Keratinocyte (primary cell): ENCODE measurements around the gene TTI1. TPM values are rescaled to one million over a fixed set of nuclear protein-coding genes. Genes with fewer than 3 reads are reported as not detected.

Experiments used
- DNase-seq: peaks from one replicate; pipeline ENCODE4 v3.0.0-alpha.2; 2011; ENCODE audit warnings: low read depth, missing footprints, low spot score
- FAIRE-seq: peaks from 2 replicates; lab custom pipeline; 2011; peaks lifted over from hg19 to GRCh38; lab: Jason Lieb, UNC
- H2AFZ ChIP-seq: 2 replicates; pipeline ENCODE4 v1.6.0; 2012; ENCODE audit warnings: low read length, control low read depth, inconsistent platforms; ENCODE audit not compliant: control insufficient read depth
- H3K27ac ChIP-seq: 2 replicates; pipeline ENCODE4 v1.5.1; 2011; ENCODE audit warnings: low read length; ENCODE audit not compliant: control insufficient read depth, insufficient read depth
- H3K27me3 ChIP-seq: 3 replicates; pipeline ENCODE4 v1.6.0; 2011; ENCODE audit warnings: low read length; ENCODE audit not compliant: control insufficient read depth, insufficient read depth; ENCODE audit errors: extremely low read depth
- H3K36me3 ChIP-seq, 2 experiments: 2 replicates in 1 of 2; 3 replicates in 1 of 2; pipeline ENCODE4 v1.5.1; 2011; ENCODE audit warnings: low read length in 2 of 2, mild to moderate bottlenecking in 1 of 2; ENCODE audit not compliant: control insufficient read depth in 2 of 2, insufficient read depth in 2 of 2; ENCODE audit errors: extremely low read depth in 1 of 2
- H3K4me1 ChIP-seq: 3 replicates; pipeline ENCODE4 v1.5.1; 2011; ENCODE audit warnings: low read length; ENCODE audit not compliant: control insufficient read depth, insufficient read depth; ENCODE audit errors: extremely low read depth
- H3K4me2 ChIP-seq: 3 replicates; pipeline ENCODE4 v1.6.0; 2011; ENCODE audit warnings: low read depth, low read length; ENCODE audit not compliant: control insufficient read depth, insufficient read depth; ENCODE audit errors: extremely low read depth
- H3K4me3 ChIP-seq, 3 experiments: fragments of 200-600 bp in 1 of 3; sonication (generic) in 1 of 3; 2 replicates in 2 of 3; 3 replicates in 1 of 3; pipeline ENCODE4 v1.5.1; 2011 to 2016; ENCODE audit warnings: low read length in 3 of 3, mild to moderate bottlenecking in 3 of 3, control low read depth in 2 of 3, inconsistent platforms in 1 of 3, low read depth in 1 of 3, mixed read lengths in 1 of 3, mixed run types in 1 of 3, moderate library complexity in 1 of 3; ENCODE audit not compliant: control insufficient read depth in 2 of 3, insufficient read depth in 2 of 3; ENCODE audit errors: extremely low read depth in 1 of 3
- H3K79me2 ChIP-seq: 2 replicates; pipeline ENCODE4 v1.6.0; 2012; ENCODE audit warnings: low read length; ENCODE audit not compliant: control insufficient read depth, insufficient read depth
- H3K9ac ChIP-seq: 3 replicates; pipeline ENCODE4 v1.6.0; 2011; ENCODE audit warnings: low read length; ENCODE audit not compliant: control insufficient read depth, insufficient read depth; ENCODE audit errors: extremely low read depth
- H3K9me1 ChIP-seq: 3 replicates; pipeline ENCODE4 v1.6.0; 2011; ENCODE audit warnings: low read length; ENCODE audit not compliant: control insufficient read depth, insufficient read depth; ENCODE audit errors: extremely low read depth
- H3K9me3 ChIP-seq: 2 replicates; pipeline ENCODE4 v1.5.1; 2012; ENCODE audit warnings: low read depth, low read length; ENCODE audit not compliant: control insufficient read depth
- H4K20me1 ChIP-seq: 3 replicates; pipeline ENCODE4 v1.6.0; 2011; ENCODE audit warnings: low read length; ENCODE audit not compliant: control insufficient read depth, insufficient read depth; ENCODE audit errors: extremely low read depth
- CTCF ChIP-seq, 3 experiments: IDR thresholded peaks in 1 of 3; conservative IDR thresholded peaks in 1 of 3; optimal IDR thresholded peaks in 1 of 3; 2 replicates in 2 of 3; 3 replicates in 1 of 3; pipeline versions ENCODE3 to v1.5.1; 2011; ENCODE audit warnings: low read length in 3 of 3, mild to moderate bottlenecking in 3 of 3, moderate library complexity in 2 of 3, control low read depth in 1 of 3, inconsistent platforms in 1 of 3; ENCODE audit not compliant: insufficient read depth in 2 of 3; ENCODE audit errors: extremely low read depth in 1 of 3
- EZH2 ChIP-seq: IDR thresholded peaks from one replicate; pipeline ENCODE4 v1.6.1; 2012; ENCODE audit warnings: inconsistent platforms, mild to moderate bottlenecking, low read length, moderate library complexity
- dilution Hi-C: fragments of 300-500 bp; cut with MboI; formaldehyde crosslinking; loops from one replicate; pipeline ENCODE4 v1.7.0; 2020; ENCODE audit warnings: low sequenced_read_pairs; ENCODE audit not compliant: extremely low pct_ligation_motif_present
- polyA minus RNA-seq, 3 experiments: library from RNA; depleted of rRNA, polyadenylated mRNA; stranded (reverse); fragments of >200 nt; gene quantifications; 1 replicate in 1 of 3; 2 replicates in 1 of 3; 3 replicates in 1 of 3; pipeline ENCODE4 v1.2.3, GENCODE V29; 2011
- polyA plus RNA-seq, 5 experiments: library from polyadenylated mRNA; depleted of rRNA in 3 of 5; stranded (reverse) in 3 of 5; stranded (forward) in 1 of 5; unstranded in 1 of 5; fragments of >200 nt; gene quantifications; 1 replicate in 1 of 5; 2 replicates in 3 of 5; 3 replicates in 1 of 5; pipeline versions ENCODE4 v1.2.1 to v1.2.3, GENCODE V29; 2011 to 2012; ENCODE audit warnings: missing spikeins in 2 of 5, low read depth in 1 of 5, low replicate concordance in 1 of 5

The TTI1 gene
- 10.3 to 16.7 TPM (median 13.5 TPM) in 3 replicates for polyA plus RNA-seq
- polyA plus RNA-seq (2011; ENCODE audit: low read depth): 3.0 TPM
- 6.0 and 9.2 TPM in 2 replicates for polyA plus RNA-seq (2011; cell fraction: cytosol; rRNA removed)
- polyA plus RNA-seq (2011; cell fraction: nucleus; rRNA removed): 16.5 and 18.2 TPM in 2 replicates
- polyA plus RNA-seq (2012; ENCODE audit: low replicate concordance): 7.9 and 11.7 TPM in 2 replicates
- 23.9 to 34.2 TPM (median 29.3 TPM) in 3 replicates for polyA minus RNA-seq
- 10.7 TPM for polyA minus RNA-seq (2011; cell fraction: cytosol; rRNA and poly(A)+ RNA removed)
- 16.0 and 33.0 TPM in 2 replicates for polyA minus RNA-seq (2011; cell fraction: nucleus; rRNA and poly(A)+ RNA removed)

- Histone ChIP-seq H3K9ac (peak within 1 kb of the TSS; percentile 98), H3K4me3 (peak within 1 kb of the TSS; percentile 93 to 97 (median 95)), H3K27ac (peak within 1 kb of the TSS; percentile 93), H3K79me2 (peaks cover 89% of the 10 kb centered on the region), H2AFZ (peak within 1 kb of the TSS; percentile 91), H3K4me2 (peak within 1 kb of the TSS; percentile 99), H3K4me1 (peaks cover 17% of the 10 kb centered on the region), H3K9me1 (no peaks in the 10 kb centered on the region), H3K9me3 (no peaks in the 10 kb centered on the region), H4K20me1 (no peaks in the 10 kb centered on the region), H3K36me3 (peaks cover 5 to 8% of the 10 kb centered on the region in 2 experiments), H3K27me3 (no peaks in the 10 kb centered on the region)
- dilution Hi-C loops: no loop called here
- TF ChIP-seq EZH2 (no peak), CTCF (optimal IDR thresholded peaks at IDR 0.05 in 1 of 3, IDR thresholded peaks at IDR 0.05 in 1 of 3, conservative IDR thresholded peaks at IDR 0.05 in 1 of 3; ENCODE audit: extremely low read depth in 1 of 3, insufficient read depth in 2 of 3, low read length in 3 of 3) (no peak)
- FAIRE-seq: peak; percentile 49
- no peak for DNase-seq
Measured at GRCh38 chr20:38033330-38034107, at the start of gene TTI1, which contains the start of gene RPRD1B. Gene TTI1 (minus strand): TSS chr20:38033456. CDS start chr20:38013816, 19,640 bp downstream. Gene RPRD1B (plus strand): TSS chr20:38033746. CDS start chr20:38033948, 202 bp downstream.

GRCh38 chr20:38082894-38083293 lies 49.6 kb upstream of the TTI1 start:
- no peak for FAIRE-seq
- Histone ChIP-seq H3K4me2 (no peak overlapping the region), H3K9me1 (no peaks in the 10 kb centered on the region), H3K4me3 (no peak overlapping the region), H3K9ac (no peak overlapping the region), H3K79me2 (peaks cover 14% of the 10 kb centered on the region), H3K4me1 (no peaks in the 10 kb centered on the region), H3K27ac (no peak overlapping the region), H4K20me1 (no peaks in the 10 kb centered on the region), H2AFZ (no peak overlapping the region), H3K9me3 (no peaks in the 10 kb centered on the region), H3K27me3 (no peaks in the 10 kb centered on the region), H3K36me3 (peaks cover 11 to 21% of the 10 kb centered on the region in 2 experiments)
- TF ChIP-seq CTCF (optimal IDR thresholded peaks at IDR 0.05 in 1 of 3, IDR thresholded peaks at IDR 0.05 in 1 of 3, conservative IDR thresholded peaks at IDR 0.05 in 1 of 3; ENCODE audit: extremely low read depth in 1 of 3, insufficient read depth in 2 of 3, low read length in 3 of 3) (no peak), EZH2 (no peak)
- no peak for DNase-seq
- dilution Hi-C loops: no loop called here
